HepG2 (cell line): ENCODE results near the gene ZBED5. TPM values are rescaled to one million over a fixed set of nuclear protein-coding genes. Genes with fewer than 3 reads are reported as not detected.

Experiments
- ATAC-seq: fragments of 200-7000 bp; cut with Tn5 transposase; 3 replicates; pipeline ENCODE4 v1.9.1; 2020; ENCODE audit warnings: mild to moderate bottlenecking, moderate library complexity
- BruUV-seq: library from RNA; stranded (reverse); fragments of 400-500 nt; replicated peaks from 2 replicates; lab custom pipeline; 2021; lab: Mats Ljungman, UMichigan
- CTCF ChIA-PET: fragments of 300-600 bp; formaldehyde crosslinking; extraction: SDS; loops from one replicate; lab custom pipeline; 2021; ENCODE audit warnings: low total read pairs, inconsistent platforms, low intra/inter-chr PET ratio; lab: Yijun Ruan, JAX
- POLR2A ChIA-PET: fragments of 350-600 bp; sonication (Branson Sonifier 250); formaldehyde crosslinking; loops from one replicate; lab custom pipeline; 2020; ENCODE audit warnings: antibody characterized with exemption, inconsistent platforms; lab: Yijun Ruan, JAX
- DNase-seq: peaks from one replicate; pipeline ENCODE4 v3.0.0-alpha.2; 2015; ENCODE audit warnings: low spot score
- FAIRE-seq: peaks from 3 replicates; lab custom pipeline; 2011; peaks lifted over from hg19 to GRCh38; lab: Jason Lieb, UNC
- H2AFZ ChIP-seq: one replicate; pipeline ENCODE4 v1.6.1; 2011; ENCODE audit warnings: low read length, inconsistent platforms
- H3K27ac ChIP-seq: fragments of 300-600 bp; 3 replicates; pipeline ENCODE4 v1.8.0; 2011; ENCODE audit warnings: mixed run types, mild to moderate bottlenecking, mixed read lengths, low read length, inconsistent platforms; ENCODE audit not compliant: insufficient read depth; ENCODE audit errors: extremely low read length
- H3K27me3 ChIP-seq, 2 experiments: fragments of 200-600 bp in 1 of 2; 2 replicates in 1 of 2; 3 replicates in 1 of 2; pipeline versions ENCODE4 v1.6.0 to v1.8.0; 2011; ENCODE audit warnings: low read length in 2 of 2, mild to moderate bottlenecking in 2 of 2, moderate library complexity in 2 of 2, inconsistent platforms in 1 of 2; ENCODE audit not compliant: insufficient read depth in 2 of 2, control insufficient read depth in 1 of 2
- H3K36me3 ChIP-seq, 2 experiments: fragments of 200-600 bp in 1 of 2; replicated peaks in 1 of 2; 2 replicates in 1 of 2; 3 replicates in 1 of 2; pipeline versions ENCODE4 v1.5.1 to v1.8.0; 2011; ENCODE audit warnings: low read length in 2 of 2, inconsistent platforms in 1 of 2; ENCODE audit not compliant: insufficient read depth in 2 of 2, control insufficient read depth in 1 of 2
- H3K4me1 ChIP-seq: 2 replicates; pipeline ENCODE4 v1.5.1; 2012; ENCODE audit warnings: low read length, inconsistent platforms; ENCODE audit not compliant: insufficient read depth
- H3K4me2 ChIP-seq: 2 replicates; pipeline ENCODE4 v1.6.0; 2011; ENCODE audit warnings: low read depth, low read length, inconsistent platforms
- H3K4me3 ChIP-seq, 3 experiments: fragments of 200-600 bp in 1 of 3; sonication (generic), shearing (Covaris generic) in 1 of 3; replicated peaks in 1 of 3; 2 replicates each; pipeline ENCODE4 v1.5.1; 2011 to 2016; ENCODE audit warnings: low read length in 3 of 3, inconsistent platforms in 2 of 3, low read depth in 2 of 3, mild to moderate bottlenecking in 2 of 3, control low read depth in 1 of 3, mixed read lengths in 1 of 3; ENCODE audit not compliant: insufficient read depth in 1 of 3
- H3K79me2 ChIP-seq: one replicate; pipeline ENCODE4 v1.6.1; 2011; ENCODE audit warnings: low read length, inconsistent platforms; ENCODE audit not compliant: insufficient read depth
- H3K9ac ChIP-seq: 2 replicates; pipeline ENCODE4 v1.6.0; 2011; ENCODE audit warnings: mild to moderate bottlenecking, low read depth, low read length, inconsistent platforms; ENCODE audit not compliant: insufficient read depth
- H3K9me3 ChIP-seq: 2 replicates; pipeline ENCODE4 v1.5.1; 2012; ENCODE audit warnings: mild to moderate bottlenecking, low read length
- H4K20me1 ChIP-seq: 2 replicates; pipeline ENCODE4 v1.6.0; 2011; ENCODE audit warnings: inconsistent platforms, mild to moderate bottlenecking, low read length, moderate library complexity; ENCODE audit not compliant: insufficient read depth
- CENPX ChIP-seq: sonication (generic); formaldehyde crosslinking; IDR thresholded peaks from 2 replicates; pipeline ENCODE4 v1.9.0; 2021; ENCODE audit warnings: mild to moderate bottlenecking, missing genetic modification reagents, moderate library complexity
- EEA1 ChIP-seq: sonication (generic); formaldehyde crosslinking; IDR thresholded peaks from 2 replicates; pipeline ENCODE4 v1.5.1; 2020; ENCODE audit warnings: mild to moderate bottlenecking, missing genetic modification reagents, borderline replicate concordance
- GLI4 ChIP-seq: sonication (generic); formaldehyde crosslinking; IDR thresholded peaks from 2 replicates; pipeline ENCODE4 v1.5.1; 2020; ENCODE audit warnings: missing genetic modification reagents, mild to moderate bottlenecking, moderate library complexity, borderline replicate concordance
- HOXA7 ChIP-seq: sonication (generic); formaldehyde crosslinking; IDR thresholded peaks from 2 replicates; pipeline ENCODE4 v1.8.1; 2022; ENCODE audit warnings: mild to moderate bottlenecking, missing genetic modification reagents, moderate library complexity
- MXI1 ChIP-seq: IDR thresholded peaks from 3 replicates; pipeline ENCODE4 v1.6.1; 2012; ENCODE audit warnings: low read depth, low read length, inconsistent platforms, borderline replicate concordance
- NFRKB ChIP-seq: fragments of 450-650 bp; IDR thresholded peaks from 2 replicates; pipeline ENCODE4 v1.6.1; 2017
- PAF1 ChIP-seq: IDR thresholded peaks from 2 replicates; pipeline ENCODE4 v1.6.1; 2016; ENCODE audit warnings: missing genetic modification reagents, missing compliant biosample characterization
- PHB2 ChIP-seq: fragments of 450-650 bp; IDR thresholded peaks from 2 replicates; pipeline ENCODE4 v1.6.1; 2018; ENCODE audit not compliant: partially characterized antibody
- POGZ ChIP-seq: sonication (generic); formaldehyde crosslinking; IDR thresholded peaks from 2 replicates; pipeline ENCODE4 v1.4.0; 2020; ENCODE audit warnings: mild to moderate bottlenecking, missing genetic modification reagents
- RBFOX2 ChIP-seq: fragments of 200-400 bp; formaldehyde crosslinking; IDR thresholded peaks from 2 replicates; pipeline ENCODE4 v1.6.1; 2017; ENCODE audit warnings: low read depth, mild to moderate bottlenecking, low read length
- SMAD3 ChIP-seq: sonication (generic); formaldehyde crosslinking; IDR thresholded peaks from 2 replicates; pipeline ENCODE4 v1.4.0; 2020; ENCODE audit warnings: missing genetic modification reagents
- ZFP1 ChIP-seq: IDR thresholded peaks from 2 replicates; pipeline ENCODE4 v1.6.1; 2016
- ZKSCAN5 ChIP-seq: sonication (generic); formaldehyde crosslinking; IDR thresholded peaks from 2 replicates; pipeline ENCODE4 v1.5.1; 2020; ENCODE audit warnings: mild to moderate bottlenecking, missing genetic modification reagents
- ZMYM2 ChIP-seq: sonication (generic); formaldehyde crosslinking; IDR thresholded peaks from 2 replicates; pipeline ENCODE4 v1.8.0; 2022; ENCODE audit warnings: mild to moderate bottlenecking, missing genetic modification reagents
- ZNF33A ChIP-seq: sonication (generic); formaldehyde crosslinking; IDR thresholded peaks from 2 replicates; pipeline ENCODE4 v1.5.1; 2020; ENCODE audit warnings: missing genetic modification reagents, mild to moderate bottlenecking, moderate library complexity, borderline replicate concordance
- ZNF746 ChIP-seq: sonication (generic); formaldehyde crosslinking; IDR thresholded peaks from 2 replicates; pipeline ENCODE4 v1.8.0; 2022; ENCODE audit warnings: mild to moderate bottlenecking, missing genetic modification reagents
- WGBS: methylation state at CpG from one replicate; pipeline ENCODE4 v1.1.6; 2017; ENCODE audit warnings: low lambda C conversion rate; 5-methylcytosine and 5-hydroxymethylcytosine counted together
- in situ Hi-C: cut with HindIII; loops from 2 replicates; pipeline ENCODE4 v1.10.0; 2017; ENCODE audit warnings: low pct_unique_long_range_greater_than_20kb; ENCODE audit not compliant: extremely low pct_ligation_motif_present
- intact Hi-C: fragments of 100-400 bp; cut with micrococcal nuclease; formaldehyde crosslinking; loops from one replicate; pipeline ENCODE4 v1.10.0; 2022; ENCODE audit not compliant: unreplicated experiment
- polyA plus RNA-seq, 8 experiments: library from polyadenylated mRNA; depleted of rRNA in 3 of 8; stranded (reverse) in 7 of 8; unstranded in 1 of 8; fragments of >200 nt; fragmentation: Illumina TruSeq in 4 of 8; extraction: Trizol in 4 of 8; gene quantifications; 2 replicates each; pipeline versions ENCODE4 v1.2.1 to v1.2.3, GENCODE V29; 2011 to 2016; ENCODE audit warnings: low read depth in 4 of 8, missing spikeins in 1 of 8, mixed read lengths in 1 of 8; ENCODE audit not compliant: insufficient read depth in 1 of 8
- total RNA-seq, 5 experiments: library from RNA; depleted of rRNA; stranded (reverse); fragments of >200 nt; fragmentation: Illumina TruSeq; extraction: Trizol; gene quantifications; 2 replicates each; pipeline ENCODE4 v1.2.3, GENCODE V29; 2016; ENCODE audit warnings: low read depth in 1 of 5
- TF ChIP-seq, protein P1 (sequence below): sonication (generic); formaldehyde crosslinking; IDR thresholded peaks from 2 replicates; pipeline ENCODE4 v1.8.1; 2023; ENCODE audit warnings: mild to moderate bottlenecking, missing genetic modification reagents

ZBED5 gene
- total and polyA plus RNA-seq, 2 of the 13 experiments (the other 11 are each of a cell fraction or from before 2014, with no cell fraction given), result 18.2 to 38.6 TPM

GRCh38 chr11:10824888-10825287 lies 33.0 kb downstream of the ZBED5 start:
- DNase-seq, result no peak
- in situ Hi-C loops, result no loop called here
- no peaks in the 10 kb centered on the region for H3K79me2 ChIP-seq
- no peak overlapping the region for H3K9ac ChIP-seq
- H3K4me3 ChIP-seq, result no peak overlapping the region
- no peaks in the 10 kb centered on the region for H3K27me3 ChIP-seq
- FAIRE-seq, result no peak
- H3K4me2 ChIP-seq, result no peak overlapping the region
- 40% methylated on average over 3 of the region's 3 CpGs for WGBS
- no TSS peak for BruUV-seq
- CTCF ChIA-PET, result no interaction called here
- no peaks in the 10 kb centered on the region for H3K4me1 ChIP-seq
- no peaks in the 10 kb centered on the region for H3K36me3 ChIP-seq
- POLR2A ChIA-PET, result no interaction called here
- no peak overlapping the region for H3K27ac ChIP-seq
- no peaks in the 10 kb centered on the region for H4K20me1 ChIP-seq
- intact Hi-C loops, result no loop called here
- no peak overlapping the region for H2AFZ ChIP-seq
- ATAC-seq, result no peak
- no peaks in the 10 kb centered on the region for H3K9me3 ChIP-seq
- no peak for TF ChIP-seq MXI1
- no peak for TF ChIP-seq CENPX
- no peak for TF ChIP-seq PAF1 (CRISPR knock-in tag)
- no peak for TF ChIP-seq NFRKB
- no peak for TF ChIP-seq ZNF33A
- no peak for TF ChIP-seq ZMYM2 (CRISPR knock-in tag)
- no peak for TF ChIP-seq ZFP1 (CRISPR knock-in tag)
- TF ChIP-seq POGZ (CRISPR knock-in tag), result no peak
- TF ChIP-seq, protein P1, sequence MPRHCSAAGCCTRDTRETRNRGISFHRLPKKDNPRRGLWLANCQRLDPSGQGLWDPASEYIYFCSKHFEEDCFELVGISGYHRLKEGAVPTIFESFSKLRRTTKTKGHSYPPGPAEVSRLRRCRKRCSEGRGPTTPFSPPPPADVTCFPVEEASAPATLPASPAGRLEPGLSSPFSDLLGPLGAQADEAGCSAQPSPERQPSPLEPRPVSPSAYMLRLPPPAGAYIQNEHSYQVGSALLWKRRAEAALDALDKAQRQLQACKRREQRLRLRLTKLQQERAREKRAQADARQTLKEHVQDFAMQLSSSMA (CRISPR knock-in tag), result no peak
- no peak for TF ChIP-seq PHB2
- TF ChIP-seq ZKSCAN5 (CRISPR knock-in tag), result no peak
- TF ChIP-seq ZNF746 (CRISPR knock-in tag), result no peak
- no peak for TF ChIP-seq HOXA7
- TF ChIP-seq GLI4 (CRISPR knock-in tag), result no peak
- no peak for TF ChIP-seq SMAD3 (CRISPR knock-in tag)
- TF ChIP-seq RBFOX2, result no peak
- no peak for TF ChIP-seq EEA1 (CRISPR knock-in tag)
- TF ChIP-seq, all 625 proteins: peak for 0
